Umbilical cord (tissue), 2 donors: ENCODE measurements around the gene ACTN3. TPM values are rescaled to one million over a fixed set of nuclear protein-coding genes. Genes with fewer than 3 reads are reported as not detected.
"Not testable (repeated sequence)": the region's sequence is repeated elsewhere in the genome, so short reads cannot be mapped to it uniquely, and the experiment has no call there.

Source experiments
- DNase-seq: peaks from one replicate; pipeline ENCODE4 v3.0.0-alpha.2; 2015; ENCODE audit warnings: low spot score
- total RNA-seq: library from RNA; depleted of rRNA; stranded (reverse); fragments of >200 nt; gene quantifications from one replicate; pipeline ENCODE4 v1.2.3, GENCODE V29; 2014; ENCODE audit warnings: low replicate concordance; ENCODE audit not compliant: insufficient read depth

Gene ACTN3
- total RNA-seq, 1 donor from 2014 or later, result not detected

DNA sequence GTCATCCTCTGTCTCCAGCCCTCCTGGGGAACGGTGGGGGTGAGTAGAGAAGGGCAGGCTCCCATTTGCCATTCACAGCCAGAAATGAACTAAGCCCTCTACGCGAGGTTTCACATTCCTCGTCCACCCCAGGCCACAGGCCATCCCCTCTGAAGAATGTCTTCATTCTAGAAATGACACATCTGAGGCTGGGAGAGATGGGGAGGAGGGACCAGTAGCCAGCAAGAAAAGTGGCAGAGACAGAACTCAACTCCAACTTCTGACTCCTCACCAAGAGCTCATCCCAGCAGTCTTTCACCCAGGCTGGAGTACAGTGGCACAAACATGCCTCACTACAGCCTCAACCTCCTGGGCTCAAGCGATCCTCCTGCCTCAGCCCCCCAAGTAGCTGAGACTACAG, 18.3 kb downstream of the ACTN3 start:
- no peak for DNase-seq

DNA sequence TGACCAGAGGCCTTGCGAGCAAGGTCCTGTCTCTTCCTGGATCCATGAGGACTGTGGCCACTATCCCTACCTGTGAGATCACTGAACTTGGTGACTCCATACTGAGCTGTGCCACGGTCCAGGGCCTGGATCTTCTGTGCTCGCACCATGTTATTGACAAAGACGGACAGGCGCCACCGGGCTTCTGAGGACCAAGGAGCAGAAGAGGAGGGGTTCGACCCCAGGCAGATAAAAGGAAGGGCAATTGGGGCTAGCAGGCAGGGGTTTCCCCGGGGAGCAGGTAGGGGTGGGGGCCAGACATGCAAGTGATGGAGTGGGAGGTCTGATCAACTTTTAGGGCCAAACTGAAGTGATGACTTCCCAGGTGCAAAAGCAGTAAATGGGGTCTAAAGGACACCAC, 19.5 kb downstream of the ACTN3 start:
- DNase-seq, result no peak

DNA sequence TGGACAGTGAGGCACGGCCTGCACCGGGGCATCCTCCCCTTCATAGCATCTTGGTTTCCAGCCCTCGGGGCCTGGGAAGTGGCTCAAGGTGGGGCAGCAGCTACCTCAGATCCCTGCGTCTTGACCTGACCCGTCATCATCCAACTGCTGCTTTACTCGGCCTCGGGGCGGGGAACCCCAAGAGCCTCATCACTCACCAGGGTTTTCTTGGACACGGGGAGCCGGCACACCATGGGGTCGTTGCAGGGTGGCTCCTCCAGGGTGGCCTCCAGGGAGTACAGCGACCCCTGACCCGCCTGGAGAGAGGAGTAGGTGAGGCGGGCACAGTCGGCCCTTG, 21.1 kb downstream of the ACTN3 start:
- DNase-seq, result no peak

DNA sequence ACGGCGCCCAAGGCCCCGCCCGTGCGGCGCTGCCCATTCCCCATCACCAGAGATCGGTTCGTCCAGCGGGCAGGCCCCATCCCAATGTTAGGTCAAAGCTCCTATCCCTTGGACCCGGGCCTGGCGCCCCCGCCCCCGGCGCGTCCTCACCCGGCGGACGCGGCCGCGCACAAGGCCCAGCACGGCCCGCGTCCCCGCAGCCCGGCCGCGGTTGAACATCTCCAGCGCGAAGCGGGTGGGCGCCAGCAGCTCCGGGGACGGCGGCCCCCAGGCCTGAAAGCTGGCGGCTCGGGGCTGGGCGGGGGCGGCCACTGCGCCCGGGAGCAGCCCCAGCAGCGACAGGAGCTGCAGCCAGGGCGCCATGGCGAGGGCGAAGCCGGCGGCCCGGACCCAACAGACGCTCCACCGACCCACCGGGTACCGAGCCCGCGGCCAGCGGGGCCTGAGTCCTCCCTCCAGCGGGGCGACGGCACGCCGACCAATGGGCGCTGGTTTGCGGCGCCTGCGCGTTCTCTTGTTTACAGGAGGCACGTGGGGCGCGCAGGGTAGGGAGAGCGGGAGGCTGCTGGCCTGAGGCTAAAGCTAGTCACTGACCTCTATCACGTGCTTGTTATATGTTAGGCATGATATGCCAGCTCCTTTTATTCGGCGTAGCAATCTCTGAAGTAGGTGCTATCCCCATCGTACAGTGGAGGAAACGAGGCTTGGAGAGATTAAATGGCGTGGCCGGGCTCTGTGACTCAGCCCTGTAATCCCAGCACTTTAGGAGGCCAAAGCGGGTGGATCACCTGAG, 21.6 kb downstream of the ACTN3 start, which contains the start of gene CTSF:
Gene CTSF, minus strand, starts transcription at position 483 of the 793 bp plus-strand sequence. Its CDS starts 120 bp downstream, at position 363.
- DNase-seq, result peak; percentile 78

DNA sequence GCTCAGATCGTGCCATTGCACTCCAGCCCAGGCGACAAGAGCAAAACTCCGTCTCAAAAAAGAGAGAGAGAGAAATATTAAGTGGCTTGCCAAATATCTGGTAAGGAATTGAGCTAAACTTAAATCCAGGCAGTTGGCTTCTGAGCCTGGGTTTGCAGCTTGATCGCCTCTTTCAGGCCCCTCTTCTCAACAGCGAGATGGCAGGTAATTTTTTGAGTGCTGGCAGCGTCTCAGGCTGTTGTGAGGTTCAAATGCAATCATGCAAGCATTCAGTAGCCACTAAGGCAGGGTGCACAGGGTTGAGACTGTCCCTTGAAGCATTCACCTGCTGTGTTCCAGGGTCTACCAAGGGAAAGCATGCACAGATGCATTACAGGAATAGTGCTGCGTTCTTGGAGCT, 22.4 kb downstream of the ACTN3 start:
- no peak for DNase-seq

DNA sequence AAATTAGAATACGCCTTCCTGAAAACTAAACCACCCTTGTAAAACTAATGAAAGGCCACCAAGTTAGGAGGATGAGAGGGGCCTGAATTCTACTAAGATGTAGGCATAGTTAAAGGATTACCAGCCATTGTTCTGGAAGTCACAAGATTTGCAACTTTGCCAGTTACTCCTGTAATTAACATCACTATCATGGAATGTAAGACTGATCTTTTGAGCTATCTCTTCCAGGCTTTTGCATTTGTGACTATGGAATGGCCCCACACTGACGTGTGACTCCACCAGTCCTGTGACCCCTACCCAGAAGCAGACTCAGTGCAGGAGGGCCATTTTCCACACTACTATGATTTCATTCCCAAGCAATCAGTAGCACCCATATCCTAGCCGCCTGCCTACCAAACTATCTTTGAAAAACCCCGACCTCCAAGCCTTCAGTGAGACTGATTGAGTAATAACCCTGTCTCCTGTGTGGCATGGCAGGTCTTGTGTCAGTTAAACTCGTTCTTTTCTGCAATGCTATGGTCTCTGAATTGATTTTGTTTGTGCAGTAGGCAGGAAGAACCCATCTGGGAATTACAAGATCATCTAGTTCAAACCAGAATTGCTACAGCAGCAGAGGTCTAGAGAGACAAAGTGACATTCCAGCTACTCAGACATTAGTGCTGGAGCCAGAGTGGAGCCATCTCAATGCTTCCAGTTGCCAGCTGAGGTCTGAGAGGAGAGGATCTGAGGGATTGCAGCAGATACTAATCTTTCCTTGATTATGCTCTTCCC, 23.6 kb downstream of the ACTN3 start:
- DNase-seq, result no peak

DNA sequence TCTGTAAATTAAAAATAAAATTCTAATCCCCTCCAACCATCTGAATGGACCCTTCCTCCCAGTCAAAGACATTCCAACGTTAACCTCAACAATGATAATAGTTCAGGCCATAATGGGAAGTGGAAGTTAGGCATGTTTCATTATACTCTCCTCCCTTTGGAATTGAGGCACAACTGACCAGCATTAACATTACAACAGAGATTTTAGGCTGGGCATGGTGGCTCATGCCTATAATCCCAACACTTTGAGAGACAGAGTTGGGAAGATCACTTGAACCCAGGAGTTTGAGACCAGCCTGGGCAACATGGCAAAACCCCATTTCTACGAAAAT, 24.1 kb downstream of the ACTN3 start:
- DNase-seq, result no peak

DNA sequence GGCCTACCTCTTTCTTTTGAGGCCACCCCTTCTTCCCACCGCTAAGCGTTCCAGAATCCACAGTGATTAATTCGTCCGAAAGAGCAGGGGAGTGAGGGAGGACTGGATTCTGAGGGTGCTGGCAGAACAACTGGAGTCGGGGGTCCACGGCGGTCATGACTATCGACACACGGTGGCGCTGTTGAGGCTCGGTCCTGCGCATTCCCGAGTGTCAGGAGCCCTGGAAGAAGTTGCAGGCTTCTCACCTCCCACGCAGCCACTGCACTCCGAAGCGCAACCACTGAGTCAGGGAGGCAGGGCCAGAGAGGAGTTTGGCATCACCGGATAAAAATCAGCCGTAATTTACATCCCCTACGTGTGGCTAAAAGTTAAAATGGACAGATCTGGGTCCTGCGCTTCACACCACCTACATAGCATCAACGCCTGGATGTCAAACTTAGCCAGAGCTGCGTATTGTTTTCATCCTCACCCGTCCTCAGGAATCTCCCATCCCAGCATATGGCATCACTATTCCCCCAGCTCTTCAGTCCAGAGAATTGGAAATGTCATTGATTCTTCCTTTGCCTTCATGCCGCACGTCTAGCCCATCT, 32.4 kb downstream of the ACTN3 start:
- peak; percentile 64 for DNase-seq

DNA sequence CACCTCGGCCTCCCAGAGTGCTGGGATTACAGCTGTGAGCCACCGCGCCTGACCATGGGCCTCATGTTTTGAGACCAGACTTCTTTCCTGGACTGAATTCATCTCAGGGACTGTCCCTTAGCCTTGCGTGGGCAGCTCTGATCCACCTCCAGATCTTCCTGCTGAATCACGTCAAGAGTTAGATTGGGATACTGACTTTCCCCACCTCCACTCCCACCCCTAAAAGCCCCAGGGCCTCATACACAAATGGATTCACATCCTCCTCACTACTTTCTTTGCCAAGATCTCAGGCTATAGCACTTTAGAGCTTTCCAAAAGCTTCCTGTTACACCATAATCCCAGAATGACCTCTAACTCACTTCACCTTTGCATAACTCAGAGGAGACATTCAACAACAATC, 34.1 kb downstream of the ACTN3 start:
- DNase-seq, result no peak

DNA sequence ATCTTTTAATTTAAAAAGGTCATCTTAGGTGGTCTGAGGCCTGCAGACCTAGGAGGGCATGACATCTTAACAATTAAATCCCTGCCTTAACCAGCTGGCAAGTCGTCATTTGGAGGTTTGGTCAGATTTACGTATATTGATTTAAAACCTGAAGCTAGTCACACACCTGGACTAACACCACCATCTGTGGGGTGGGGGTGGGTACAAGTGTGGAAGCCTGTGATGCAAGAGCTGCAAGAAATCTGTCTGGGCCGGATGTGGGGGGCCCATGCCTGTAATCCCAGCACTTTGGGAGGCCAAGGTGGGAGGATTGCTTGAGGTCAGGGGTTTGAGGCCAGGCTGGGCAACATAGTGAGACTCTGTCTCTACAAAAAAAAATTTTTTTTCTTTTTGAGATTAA, 34.6 kb downstream of the ACTN3 start:
- no peak for DNase-seq

DNA sequence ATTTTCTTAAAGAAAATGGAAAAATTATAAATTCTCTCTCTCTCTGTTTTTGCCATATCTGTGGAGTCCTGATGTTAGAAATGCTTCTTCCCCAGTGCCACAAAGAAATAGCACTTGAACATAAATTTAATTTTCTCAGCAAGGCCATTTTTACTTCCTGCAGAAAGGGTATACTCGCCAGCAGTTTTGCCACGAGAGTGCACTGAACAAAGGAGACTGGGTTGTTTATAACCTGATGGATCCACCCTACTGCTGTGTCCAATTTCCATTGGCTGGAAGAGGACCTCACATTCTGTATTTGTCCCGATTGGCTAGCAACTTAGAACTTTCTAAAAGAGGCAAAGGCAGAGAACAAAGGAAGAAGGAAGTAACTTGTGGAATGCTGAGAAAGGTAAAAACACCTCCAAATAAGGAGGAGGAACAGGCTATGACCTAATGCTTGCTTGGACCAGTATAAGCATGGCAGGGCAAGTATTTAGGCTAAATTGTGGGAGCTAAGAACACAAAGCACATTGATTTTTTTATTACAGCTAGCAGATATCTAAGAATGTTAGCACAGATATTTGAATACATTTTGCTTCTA, 36.0 kb downstream of the ACTN3 start:
- not testable (repeated sequence) for DNase-seq

DNA sequence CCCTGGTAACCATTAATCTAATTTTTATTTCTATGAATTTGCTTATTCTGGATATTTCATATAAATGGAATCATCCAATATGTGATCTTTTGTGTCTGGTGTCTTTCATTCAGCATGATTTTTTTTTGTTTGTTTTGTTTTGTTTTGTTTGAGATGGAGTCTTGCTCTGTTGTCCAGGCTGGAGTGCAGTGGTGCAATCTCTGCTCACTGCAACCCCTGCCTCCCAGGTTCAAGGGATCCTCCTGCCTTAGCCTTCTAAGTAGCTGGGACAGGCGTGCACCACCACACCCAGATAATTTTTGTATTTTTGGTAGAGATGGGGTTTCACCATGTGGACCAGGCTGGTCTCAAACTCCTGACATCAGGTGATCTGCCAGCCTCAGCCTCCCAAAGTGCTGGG, 38.7 kb downstream of the ACTN3 start:
- DNase-seq, result not testable (repeated sequence)

DNA sequence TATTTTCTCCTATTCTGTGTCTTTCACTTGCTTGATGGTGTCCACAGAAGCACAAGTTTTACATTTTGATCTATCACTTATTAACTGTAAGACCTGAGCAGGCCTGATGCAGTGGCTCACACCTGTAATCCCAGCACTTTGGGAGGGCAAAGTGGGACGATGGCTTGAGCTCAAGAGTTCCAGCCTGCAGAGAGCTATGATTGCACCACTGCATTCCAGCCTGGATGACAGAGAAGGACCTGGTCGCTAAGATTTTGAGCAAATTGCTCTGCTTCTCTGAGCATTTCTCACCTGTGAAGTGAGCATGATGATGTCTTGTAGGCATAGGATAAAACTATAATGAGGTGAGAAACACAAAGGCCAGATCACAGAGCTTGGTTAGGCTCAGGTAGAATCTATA, 39.4 kb downstream of the ACTN3 start:
- DNase-seq, result no peak

DNA sequence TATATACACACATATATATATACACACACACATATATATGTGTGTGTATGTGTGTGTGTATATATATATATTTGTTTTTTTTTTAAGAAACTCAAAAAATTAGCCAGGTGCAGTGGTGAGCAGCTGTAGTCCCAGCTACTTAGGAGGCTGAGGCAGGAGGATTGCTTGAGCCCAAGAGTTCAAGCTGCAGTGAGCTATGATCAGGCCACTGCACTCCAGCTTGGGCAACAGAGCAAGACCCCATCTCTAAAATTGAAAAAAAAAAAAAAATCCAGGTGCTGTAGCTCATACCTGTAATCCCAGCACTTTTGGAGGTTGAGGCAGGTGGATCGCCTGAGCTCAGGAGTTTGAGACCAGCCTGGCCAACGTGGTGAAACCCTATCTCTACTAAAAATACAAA, 42.6 kb downstream of the ACTN3 start:
- not testable (repeated sequence) for DNase-seq

DNA sequence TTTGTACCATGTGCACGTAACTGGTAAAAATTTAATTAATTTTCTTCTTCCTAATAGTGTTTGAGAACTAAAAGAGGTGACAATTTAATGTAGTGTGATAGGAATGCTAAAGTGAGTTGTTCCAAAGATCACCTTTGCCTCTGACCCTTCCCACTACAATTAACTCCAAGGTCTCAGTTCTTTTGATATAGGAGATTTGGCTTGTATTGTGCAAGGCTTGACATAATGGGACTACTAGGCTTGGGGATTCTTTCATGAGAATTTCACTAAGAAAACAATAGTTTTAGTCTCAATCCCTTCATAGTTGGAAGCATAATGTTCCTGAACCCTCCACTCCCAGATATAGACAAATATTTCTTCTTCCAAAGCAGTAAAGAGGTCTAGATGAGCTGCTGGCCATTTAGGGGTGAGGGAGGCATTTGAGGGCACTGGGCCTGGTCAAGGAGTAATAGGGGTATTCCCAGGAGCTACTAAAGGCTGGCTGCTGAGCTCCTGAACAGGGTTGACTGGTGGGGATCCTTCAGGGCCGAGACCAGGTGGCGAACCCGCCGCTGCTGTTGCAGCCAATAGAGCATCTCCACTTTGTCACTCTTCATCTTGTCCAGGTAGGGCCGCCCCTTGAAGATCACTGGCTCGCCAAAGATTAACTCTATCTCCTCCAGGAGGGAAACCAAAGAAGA, 43.4 kb downstream of the ACTN3 start:
- DNase-seq, result no peak

DNA sequence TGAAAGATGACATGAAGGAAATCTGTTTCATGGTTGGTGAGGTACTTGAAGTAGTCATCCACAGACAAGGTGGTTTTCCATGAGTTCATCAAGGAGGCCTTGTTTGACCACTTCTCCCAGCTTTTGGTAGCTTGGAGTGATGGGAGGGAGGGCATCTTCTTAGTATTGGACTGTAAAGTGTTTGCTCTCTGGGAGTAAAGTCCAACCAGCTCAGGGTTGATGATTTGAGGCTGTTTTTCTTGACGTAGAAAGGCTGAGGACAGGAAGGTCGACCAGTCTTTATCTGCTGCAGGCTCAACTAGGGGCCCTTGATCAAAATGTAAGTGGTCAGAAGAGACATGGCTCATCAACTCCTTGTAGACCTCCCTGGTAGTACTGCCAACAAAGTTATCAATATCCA, 44.5 kb downstream of the ACTN3 start:
- no peak for DNase-seq

DNA sequence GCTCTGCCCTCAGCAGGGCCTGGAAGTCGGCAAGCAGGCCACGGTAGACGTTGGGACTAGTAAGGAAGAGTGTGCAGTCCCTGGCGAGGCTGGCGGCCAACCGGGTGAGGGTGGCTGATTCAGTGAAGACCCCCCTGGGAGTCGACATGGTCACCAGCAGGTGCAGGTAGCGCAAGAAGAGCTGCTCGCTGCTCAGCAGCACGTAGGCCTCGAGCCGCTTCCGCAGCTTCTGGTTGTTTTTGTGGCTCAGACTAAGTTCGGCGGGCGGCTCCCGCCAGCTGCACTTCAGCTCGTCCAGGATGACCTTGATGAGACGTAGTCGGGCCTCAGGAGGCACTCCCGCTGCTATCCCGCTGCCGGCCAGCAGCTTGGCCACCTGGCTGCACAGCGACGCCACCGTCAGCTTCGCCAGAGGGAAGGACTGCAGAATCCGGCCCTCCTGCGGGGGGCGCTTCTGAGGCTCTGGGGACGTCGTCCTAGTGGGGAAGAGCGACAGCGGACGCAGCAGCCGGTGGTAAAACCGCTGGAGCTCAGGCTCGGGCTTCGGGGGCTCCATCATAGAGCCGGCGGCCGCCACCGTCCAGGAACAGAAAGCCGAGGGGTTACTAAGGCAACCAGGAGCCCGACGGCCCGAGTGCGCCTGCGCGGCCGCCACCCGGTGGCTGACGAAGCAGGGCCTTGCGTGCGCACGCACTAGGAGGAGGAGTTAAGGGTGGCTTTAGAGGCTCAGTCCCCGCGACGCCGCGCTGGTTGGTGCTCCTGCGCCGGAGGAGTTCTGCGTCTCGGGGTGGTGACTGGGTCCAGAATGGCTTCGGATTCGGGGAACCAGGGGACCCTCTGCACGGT, 46.0 kb downstream of the ACTN3 start, which contains the start of the genes CCDC87 and CCS:
Gene CCDC87, minus strand, starts transcription at position 607 of the 846 bp plus-strand sequence. Its CDS starts 48 bp downstream, at position 559.
Gene CCS, plus strand, starts transcription at position 729 of the 846 bp plus-strand sequence. Its CDS starts 77 bp downstream, at position 806.
- DNase-seq, result peak; percentile 98

DNA sequence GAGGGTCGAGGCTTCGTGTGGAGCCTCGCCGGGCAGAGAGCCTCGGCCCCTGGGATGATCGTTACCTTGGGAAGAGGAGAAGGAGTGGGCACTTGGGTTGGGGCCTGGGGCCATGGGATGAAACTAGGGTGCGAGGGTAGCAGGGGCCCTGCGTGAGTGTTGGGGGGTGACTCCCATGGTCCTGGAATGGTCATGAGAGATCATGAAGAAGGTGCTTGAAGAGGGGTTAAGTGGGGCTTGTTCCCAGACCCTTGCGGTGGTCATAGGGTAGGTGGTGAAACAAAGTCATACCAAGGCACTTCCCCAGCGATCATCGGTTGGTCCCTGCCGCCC, 46.6 kb downstream of the ACTN3 start:
- DNase-seq, result no peak

DNA sequence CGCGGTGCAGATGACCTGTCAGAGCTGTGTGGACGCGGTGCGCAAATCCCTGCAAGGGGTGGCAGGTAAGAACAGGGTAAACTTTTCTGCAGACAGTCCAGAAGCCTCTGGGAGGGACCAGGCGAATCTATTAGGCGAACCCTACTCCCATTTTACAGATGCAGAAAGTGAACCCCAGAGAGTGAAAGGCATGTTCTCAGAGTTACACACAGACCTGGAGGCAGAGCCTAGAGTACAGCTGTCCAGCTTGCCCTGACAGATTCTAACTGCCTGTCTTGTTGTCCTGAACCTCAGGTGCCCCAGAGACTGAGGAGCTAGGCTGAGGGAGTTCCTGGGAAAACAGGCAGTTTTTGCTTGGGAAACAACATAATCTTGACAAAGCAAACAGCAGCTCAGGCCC, 46.9 kb downstream of the ACTN3 start:
- no peak for DNase-seq

DNA sequence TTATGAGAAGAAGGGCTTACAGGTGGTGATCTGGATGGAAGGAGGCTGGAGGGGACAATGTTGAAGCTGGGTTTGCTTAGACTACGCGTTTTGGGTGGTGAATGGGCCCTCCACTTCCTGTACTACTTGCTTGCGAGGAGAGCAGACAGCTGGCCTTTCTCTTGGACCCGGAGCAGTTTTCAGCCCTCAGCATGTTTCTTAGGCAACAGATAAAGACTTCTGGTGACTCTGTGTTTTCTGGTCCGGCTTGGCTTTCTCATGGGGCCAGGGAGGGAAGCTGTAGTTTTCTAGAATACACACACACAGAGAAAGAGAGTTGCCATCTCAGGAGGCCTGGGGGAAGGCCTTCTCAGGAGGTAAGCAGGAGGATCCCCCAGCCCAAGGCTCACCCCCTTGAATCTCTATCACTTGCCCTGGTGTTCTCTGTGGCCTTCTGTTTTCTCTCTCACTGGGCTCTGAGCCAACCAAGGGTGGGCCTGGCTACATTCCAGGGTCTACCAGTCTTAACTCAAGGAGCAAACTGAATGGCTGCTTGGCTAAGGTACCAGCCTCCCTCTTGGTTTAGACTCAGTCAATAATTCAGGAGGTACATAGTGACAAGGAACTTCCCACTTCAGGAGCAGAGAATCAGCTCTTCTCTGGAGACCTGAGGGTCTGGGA, 48.7 kb downstream of the ACTN3 start:
- peak; percentile 89 for DNase-seq
